Caki2 (cell line): ENCODE results near the gene KCNK15. TPM values are rescaled to one million over a fixed set of nuclear protein-coding genes. Genes with fewer than 3 reads are reported as not detected.
A peak's percentile ranks its signal among the peaks of the same experiment; 100 is the strongest.
"Not testable (repeated sequence)": the region's sequence is repeated elsewhere in the genome, so short reads cannot be mapped to it uniquely, and the experiment has no call there.

Experiments used
- DNase-seq: peaks from one replicate; pipeline ENCODE4 v3.0.0-alpha.2; 2015; ENCODE audit warnings: low read depth
- in situ Hi-C: cut with HindIII; loops from 2 replicates; pipeline ENCODE4 v1.10.0; 2016; ENCODE audit warnings: low sequenced_read_pairs, low pct_unique_long_range_greater_than_20kb, mixed read lengths
- total RNA-seq: library from RNA; depleted of rRNA; stranded (reverse); fragments of >200 nt; shearing (Covaris generic); gene quantifications from 2 replicates; pipeline ENCODE4 v1.2.3, GENCODE V29; 2014; ENCODE audit warnings: low replicate concordance; rRNA removed

KCNK15 gene
- not detected in 2 replicates for total RNA-seq

DNA sequence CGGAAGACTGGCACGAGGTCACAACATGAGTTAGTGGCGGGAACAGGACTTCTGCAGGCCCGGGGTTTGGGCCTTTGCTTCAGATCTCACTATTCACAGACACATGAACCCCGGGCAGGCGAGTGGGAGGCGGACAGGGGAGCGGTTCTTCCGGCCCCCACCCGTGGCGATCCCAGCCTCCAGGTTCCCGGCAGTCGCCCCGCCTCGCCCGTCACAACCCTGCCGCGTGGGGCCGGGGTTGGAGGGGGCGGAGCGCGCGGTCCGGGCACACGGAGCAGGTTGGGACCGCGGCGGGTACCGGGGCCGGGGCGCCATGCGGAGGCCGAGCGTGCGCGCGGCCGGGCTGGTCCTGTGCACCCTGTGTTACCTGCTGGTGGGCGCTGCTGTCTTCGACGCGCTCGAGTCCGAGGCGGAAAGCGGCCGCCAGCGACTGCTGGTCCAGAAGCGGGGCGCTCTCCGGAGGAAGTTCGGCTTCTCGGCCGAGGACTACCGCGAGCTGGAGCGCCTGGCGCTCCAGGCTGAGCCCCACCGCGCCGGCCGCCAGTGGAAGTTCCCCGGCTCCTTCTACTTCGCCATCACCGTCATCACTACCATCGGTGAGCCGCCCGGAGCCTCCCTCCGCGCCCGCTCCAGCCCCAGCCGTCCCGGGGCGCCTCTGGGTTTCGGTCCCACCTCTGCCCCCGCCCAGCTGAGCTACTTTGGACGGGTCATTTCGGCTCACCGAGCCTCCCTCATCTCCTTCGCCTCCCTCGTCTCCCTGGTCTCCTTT, at the start of gene KCNK15:
Gene KCNK15, plus strand, starts transcription at position 268 of the 769 bp plus-strand sequence. Its CDS starts 46 bp downstream, at position 314.
- no peak for DNase-seq
- in situ Hi-C loops = no loop called here

DNA sequence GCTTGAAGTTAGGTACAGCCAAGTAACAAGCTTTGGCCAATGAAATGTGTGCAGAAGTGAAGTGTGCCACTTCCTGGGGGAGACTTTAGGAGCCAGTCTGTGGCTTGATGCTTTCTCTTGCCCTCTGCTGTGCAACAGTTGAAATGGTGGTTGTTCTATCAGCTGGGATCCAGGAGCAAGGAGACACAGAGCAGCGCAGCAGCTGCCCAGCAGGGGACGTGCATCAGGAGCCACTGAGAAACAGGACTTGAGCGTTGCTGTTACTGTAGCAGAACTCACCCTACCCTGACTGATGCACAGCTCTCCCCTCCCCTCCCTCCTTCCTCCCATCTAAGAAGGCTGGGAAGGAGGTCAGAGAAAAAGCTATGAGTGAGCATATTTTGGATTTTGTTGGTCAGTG, 49.4 kb upstream of the KCNK15 start:
- in situ Hi-C loops = no loop called here
- no peak for DNase-seq

DNA sequence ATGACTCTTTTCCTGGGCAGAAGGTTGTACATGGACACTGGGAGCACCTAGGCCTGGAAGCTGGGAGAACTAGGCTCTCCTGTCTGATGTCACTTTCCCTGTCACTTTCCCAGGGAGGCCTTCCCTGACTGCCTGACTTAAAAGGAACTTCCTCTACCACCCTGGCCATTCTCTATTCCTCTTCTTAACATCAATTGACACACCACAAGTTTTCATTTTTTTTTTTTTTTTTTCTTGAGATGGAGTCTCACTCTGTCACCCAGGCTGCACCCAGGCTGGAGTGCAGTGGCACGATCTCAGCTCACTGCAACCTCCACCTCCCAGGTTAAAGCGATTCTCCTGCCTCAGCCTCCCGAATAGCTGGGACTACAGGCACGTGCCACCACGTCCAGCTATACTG, 48.6 kb upstream of the KCNK15 start:
- in situ Hi-C loops = not testable (repeated sequence)

DNA sequence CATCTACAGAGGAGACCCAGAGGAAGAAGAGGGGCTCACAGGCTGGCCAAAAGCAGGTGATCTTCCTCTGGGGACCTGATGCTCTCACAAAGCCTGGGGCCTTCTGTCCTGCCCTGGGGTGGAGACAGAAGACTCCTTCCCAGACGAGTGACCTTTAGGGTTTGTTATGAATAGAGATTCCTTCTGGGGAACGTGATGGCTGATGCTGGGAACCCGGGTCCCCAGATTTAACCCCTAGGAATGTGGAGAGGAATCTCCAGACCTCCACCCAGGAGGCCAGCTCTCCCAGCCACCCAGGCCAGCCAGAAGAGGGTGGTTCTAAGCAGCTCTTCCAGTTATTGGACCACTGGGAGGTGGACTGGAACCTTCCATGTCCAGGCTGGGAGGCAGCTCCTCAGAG, 47.3 kb upstream of the KCNK15 start:
- no peak for DNase-seq
- in situ Hi-C loops = no loop called here

More for the DNA sequence above, 48.6 kb upstream of the KCNK15 start:
- DNase-seq = not testable (repeated sequence)

DNA sequence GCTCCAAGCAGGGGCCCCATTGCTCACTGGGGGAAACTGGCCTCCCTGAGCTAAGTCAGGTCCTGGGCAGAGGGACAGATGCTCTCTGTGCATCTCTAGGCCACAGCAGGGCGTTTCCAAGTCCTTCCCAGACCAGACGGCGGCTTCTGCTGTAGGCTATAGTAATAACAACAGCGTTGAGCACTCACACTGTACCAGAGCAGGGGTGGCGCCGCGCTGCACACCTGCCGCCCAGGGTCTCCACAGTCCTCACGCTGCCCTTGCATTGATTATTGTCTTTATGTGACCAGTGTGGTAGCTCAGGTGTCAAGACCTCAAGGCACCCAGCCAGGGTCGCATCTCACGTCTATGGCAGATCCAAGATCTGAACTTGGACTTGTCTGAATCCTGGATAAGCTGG, 45.4 kb upstream of the KCNK15 start:
- no peak for DNase-seq
- in situ Hi-C loops = no loop called here

DNA sequence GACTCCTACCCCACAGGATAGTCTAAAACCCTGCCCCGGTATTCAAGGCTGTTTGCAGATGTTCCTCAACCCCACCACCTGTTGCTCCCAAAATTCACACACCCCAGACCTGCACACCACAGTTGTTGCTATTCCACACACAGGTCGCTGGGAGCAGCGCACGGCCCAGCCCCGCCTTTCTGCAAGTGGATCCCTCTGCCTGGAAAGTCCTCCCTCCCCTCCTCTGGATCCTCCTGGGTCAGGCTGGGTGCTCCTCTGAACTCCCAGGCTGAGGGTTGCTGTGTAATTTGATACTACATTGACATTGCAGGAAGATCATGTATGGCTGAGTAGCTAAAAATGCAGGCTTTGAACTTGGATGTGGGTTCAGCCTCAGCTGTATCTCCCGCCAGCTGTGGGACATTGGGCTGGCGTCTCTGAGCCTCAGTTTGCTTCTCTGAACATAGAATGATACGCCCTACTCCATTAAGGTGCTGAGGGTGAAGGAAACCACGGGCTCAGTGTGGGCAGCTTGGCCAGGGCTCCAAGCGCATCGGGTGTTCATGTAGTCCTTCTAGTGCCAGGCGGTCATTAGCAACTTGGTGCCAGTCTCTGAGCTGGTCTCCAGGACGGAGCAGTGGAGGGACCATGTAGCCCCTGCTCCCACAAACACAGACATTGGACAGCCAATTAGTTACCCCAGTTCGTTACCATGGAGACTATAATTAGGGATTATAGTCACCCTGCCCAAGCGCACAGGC, 44.4 kb upstream of the KCNK15 start:
- DNase-seq = peak; percentile 55
- in situ Hi-C loops = no loop called here

DNA sequence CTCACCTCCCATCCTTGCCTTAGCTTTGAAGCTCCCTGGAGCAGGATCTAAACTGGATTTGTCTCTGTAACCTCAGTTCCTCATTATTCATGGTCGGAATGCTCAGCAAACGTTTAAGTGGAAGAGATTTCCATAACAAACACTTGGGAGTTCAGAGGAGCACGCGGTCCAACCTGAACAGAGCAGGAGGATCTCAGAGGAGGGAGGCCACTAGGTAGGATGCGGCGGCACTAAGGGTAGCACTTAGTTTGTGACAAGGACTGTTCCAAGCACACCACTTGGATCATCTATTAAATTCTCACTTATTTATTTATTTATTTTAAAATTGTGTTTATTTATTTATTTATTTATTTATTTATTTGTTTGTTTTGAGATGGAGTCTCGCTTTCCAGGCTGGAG, 43.8 kb upstream of the KCNK15 start:
- in situ Hi-C loops = no loop called here
- DNase-seq = no peak

DNA sequence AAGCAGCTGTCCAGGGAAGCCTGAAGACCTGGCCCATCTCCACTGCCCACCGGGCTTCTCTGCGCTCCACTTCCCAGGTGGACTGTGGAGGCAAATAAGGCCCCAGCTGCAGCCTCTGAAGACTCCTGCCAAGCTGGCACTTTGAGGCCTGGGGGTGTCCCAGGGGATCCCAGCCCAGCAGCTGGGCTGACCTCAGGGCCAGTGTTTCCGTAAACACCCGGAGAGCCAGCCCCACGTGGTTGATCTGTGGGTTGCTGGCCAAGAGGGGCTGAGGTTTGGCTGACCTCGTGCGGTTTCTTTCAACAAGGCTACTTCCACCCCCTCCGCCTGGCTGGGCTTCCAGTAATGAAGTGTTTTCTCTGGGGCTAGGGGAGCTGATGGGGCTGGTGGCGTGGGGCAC, 42.9 kb upstream of the KCNK15 start:
- no peak for DNase-seq

DNA sequence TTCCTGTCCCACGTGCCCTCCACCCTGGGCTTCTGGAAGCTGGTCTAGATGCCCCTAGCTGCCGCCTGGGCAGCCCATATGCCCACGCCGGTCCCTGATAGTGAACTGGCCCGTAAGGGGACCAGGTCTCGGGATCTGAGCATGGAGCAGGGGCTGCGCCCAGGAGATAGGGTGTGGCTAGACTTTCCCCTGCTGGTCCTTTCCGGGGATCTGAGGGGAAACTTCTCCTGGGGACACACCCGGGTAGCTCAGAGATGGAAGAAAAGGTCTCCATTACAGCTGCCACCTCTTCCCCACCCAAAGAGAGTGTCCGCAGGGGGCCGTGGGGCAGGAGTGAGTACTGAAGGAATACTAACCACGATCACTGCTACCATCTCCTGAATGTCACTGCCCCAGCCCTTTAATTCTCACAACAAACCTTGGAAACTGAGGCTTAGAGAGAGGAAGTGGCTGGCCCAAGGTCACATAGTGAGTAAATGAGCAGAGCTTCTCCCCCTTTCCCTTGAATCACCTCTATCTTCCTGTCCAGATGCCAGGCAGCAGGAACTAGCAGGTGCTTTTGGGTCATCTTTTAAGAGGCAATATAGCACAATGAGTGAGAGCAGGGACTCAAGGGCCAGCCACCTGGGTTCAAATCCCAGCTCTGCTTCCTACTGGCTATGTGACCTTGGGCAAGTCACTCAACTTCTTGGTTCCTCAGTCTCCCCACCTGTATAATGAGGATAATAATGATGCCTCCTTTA, 42.3 kb upstream of the KCNK15 start:
- in situ Hi-C loops = no loop called here
- DNase-seq = no peak

More for the DNA sequence above, 42.9 kb upstream of the KCNK15 start:
- in situ Hi-C loops = no loop called here

DNA sequence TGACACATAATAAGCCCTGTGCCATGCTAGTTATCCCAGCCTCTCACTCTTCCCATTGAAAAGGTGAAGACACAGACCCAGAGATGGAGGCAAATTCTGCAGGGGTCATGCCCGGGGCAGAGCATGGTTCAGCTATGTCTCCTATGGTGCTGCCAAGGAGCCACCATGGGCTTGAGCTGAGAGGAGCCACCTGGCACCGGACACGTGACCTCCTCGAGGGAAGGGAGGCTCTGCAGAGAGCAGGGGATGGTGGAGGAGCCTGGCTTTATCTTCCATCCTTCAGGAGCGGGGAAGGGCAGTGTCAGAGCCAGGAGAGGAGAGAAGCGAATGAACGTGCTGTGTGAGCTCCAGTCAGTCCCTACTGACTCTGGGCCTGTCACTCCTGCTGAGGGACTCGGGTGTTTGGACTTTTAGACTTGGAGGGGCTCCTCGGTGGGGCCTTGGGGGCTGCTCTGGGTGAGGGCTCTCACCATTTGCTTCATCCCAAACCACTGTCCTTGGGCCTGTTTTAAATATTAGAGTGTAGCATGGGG, 41.6 kb upstream of the KCNK15 start:
- in situ Hi-C loops = no loop called here
- DNase-seq = no peak

DNA sequence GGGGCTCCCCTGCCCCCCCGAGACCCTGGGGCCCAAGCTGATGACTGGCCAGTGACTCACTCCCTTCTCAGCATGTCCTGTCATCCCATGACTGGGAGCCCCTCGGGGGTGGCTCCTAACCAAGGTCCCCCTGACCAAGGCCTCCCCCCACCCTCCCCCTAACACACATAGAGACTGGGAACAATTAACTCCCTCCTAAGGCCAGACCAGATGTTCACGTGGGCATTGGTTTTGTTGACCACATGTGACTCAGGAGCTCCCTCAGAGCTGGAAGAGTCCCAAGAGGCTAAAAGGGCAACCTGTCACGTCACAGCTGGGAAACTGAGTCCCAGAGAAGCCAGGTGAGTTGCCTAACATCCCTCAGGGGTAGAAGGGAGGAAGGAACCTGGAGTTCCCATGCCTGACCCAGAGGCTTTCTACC, 41.1 kb upstream of the KCNK15 start:
- in situ Hi-C loops = no loop called here
- no peak for DNase-seq

DNA sequence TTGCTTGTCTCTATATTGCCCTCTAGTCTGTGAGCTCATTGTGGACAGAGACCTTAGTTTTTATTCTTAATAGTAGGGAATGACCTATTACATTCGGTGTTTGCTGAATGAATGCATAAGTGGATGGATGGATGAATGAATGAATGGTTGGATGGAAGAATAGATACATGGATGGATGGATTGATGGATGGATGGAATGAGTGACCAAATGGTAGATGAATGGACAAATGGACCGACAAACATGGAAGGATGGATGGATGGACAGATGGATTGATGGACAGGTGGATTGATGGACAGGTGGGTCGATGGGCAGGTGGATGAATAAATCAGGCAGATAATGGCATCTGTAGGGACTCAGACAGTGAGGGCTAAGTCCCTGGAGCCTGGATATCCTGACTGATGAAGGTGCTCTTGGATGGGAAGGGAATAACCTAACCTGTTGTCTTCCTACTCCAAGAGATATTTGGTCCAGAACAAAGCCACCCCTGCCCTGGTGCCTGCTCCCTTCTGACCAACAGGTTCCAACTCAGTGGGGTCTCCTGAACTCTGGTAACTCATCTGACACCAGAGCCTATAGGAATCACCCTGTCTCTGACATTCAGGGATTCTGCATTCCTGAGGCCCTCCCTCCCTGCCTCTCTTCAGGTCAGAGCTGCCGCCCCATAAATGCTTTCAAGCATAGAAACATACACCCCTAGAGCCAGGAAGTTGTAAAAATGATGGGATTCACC, 40.1 kb upstream of the KCNK15 start:
- in situ Hi-C loops = no loop called here
- DNase-seq = no peak

DNA sequence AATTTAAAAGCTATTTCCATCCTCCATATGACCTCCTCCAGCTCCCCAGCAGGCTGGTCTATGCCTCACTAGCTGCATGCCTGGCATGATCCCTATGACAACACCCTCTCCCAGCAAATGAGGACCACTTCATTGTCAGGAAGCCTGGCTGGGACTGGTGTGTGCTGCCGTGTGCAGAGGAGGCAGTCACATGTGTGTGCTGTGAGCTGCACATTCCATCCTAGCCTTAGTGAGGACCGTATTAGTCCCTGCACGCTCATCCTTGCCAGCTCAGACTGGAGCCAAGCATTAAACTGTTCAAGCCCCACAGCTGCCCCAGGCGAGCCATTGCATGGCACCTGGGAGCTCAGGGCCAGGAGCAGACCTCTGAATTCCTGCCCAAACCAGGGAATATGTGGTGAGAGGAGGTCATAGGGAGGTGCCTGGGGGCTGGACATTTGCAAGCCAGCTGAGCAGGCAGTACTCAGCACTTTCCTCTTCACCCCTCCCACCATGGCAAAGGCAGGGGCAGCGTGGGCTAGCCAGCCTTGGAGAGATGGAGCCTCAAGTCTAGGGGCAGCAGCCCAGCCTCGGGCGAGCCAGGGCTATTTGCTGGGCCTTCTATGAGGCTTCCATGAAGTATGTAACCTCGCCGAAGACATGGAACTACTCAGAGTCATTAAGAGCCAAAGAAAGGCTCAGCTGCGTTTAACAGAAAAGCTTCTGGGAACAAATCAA, 39.2 kb upstream of the KCNK15 start:
- in situ Hi-C loops = no loop called here

DNA sequence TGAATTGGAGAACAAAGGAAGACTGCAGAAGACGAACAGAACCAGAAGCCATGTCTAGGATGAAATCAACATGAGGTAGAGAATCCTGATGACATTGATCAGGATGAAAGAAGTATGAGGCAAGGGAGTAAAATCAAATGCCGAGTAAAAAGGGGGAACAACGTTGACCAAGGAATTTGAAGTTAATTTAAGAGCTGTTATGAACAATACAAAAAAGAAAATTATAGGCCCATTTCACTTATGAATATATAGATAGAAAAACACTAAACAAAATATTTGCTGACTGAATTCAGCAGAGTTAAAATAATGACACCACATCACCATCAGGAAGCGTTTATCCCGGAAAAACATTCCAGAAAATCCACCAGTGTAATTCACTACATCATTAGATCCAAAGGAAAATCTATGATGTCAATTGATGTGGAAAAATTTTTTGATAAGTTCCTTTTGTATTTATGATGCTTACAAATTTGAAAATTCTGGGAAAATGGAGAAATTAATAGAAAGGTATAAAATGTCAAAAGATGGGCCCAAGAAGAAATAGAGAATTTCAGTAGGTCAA, 38.6 kb upstream of the KCNK15 start:
- in situ Hi-C loops = no loop called here
- DNase-seq = no peak

More for the DNA sequence above, 39.2 kb upstream of the KCNK15 start:
- DNase-seq = no peak

DNA sequence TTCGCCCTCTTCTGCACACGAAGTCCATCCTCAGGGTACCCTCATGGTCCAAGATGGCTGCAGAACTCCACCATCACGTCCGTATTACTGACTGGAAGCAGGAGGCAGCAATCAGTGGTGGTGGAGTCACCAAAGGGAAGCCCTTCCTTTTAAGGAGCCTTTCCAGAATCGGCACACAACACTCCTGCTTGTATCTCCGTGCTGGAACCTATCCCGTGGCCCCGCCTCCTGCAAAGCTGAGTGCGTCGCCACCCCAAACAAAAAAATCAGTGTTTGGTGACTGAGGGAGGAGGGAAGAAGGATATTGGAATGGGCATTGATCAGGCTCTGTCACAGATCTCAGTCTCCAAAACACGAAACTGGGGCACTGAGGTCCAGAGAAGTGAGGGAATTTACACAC, 36.3 kb upstream of the KCNK15 start:
- in situ Hi-C loops = no loop called here
- DNase-seq = no peak

DNA sequence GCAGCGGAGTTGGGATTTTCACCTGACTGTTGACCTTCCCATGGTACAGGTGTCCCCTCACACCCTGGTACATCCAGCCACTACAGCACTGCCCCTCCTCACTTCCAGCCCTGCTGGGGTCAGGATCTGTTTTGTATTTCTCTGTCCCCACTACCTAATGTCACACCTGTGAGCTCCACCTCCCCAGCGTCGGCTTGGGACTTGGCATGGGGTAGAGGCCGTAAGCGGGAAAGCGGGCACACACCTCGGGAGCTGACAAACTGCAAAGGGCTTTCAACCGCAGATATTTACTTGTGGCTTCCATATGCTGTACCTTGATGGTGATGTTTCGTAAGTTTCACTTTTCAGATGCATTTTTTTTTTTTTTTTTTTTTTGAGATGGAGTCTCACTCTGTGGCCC, 35.9 kb upstream of the KCNK15 start:
- no peak for DNase-seq
- in situ Hi-C loops = no loop called here

DNA sequence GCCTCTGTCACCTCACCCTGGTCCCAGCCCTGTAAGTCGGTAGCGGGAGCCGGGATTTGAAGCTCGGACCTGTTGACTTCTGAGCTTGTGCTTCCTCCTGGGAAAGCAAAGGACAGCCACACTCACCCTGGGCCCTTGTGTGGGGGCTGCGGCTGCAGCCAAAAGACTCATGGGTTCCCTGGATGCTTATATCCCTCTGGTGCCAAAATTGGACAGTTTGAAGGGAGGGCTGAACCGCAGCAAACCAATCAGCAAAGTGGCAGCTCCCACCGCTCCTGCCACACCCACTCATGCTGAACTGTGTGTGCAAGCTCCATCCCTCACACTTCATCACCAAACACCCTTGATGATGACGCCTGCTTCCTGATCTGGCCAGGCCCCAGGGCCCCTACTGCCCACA, 34.4 kb upstream of the KCNK15 start:
- in situ Hi-C loops = no loop called here
- DNase-seq = no peak
